A549 (cell line): Measurements from ENCODE around the gene CDHR2. TPM values are rescaled to one million over a fixed set of nuclear protein-coding genes. Genes with fewer than 3 reads are reported as not detected.

ENCODE experiments used
- ATAC-seq, 2 experiments: fragments of 200-7000 bp in 1 of 2; fragments of >200 bp in 1 of 2; cut with Nextera tagmentation in 1 of 2; cut with Tn5 transposase in 1 of 2; 3 replicates each; pipeline versions ENCODE4 v1.8.0 to v1.9.1; 2018 to 2020; ENCODE audit warnings: mild to moderate bottlenecking in 1 of 2, moderate library complexity in 1 of 2
- CTCF ChIA-PET: fragments of 300-600 bp; sonication (Branson Sonifier 250); formaldehyde crosslinking; extraction: SDS; loops from one replicate; lab custom pipeline; 2021; ENCODE audit warnings: antibody characterized with exemption, inconsistent platforms; lab: Yijun Ruan, JAX
- POLR2A ChIA-PET: fragments of 350-600 bp; formaldehyde crosslinking; extraction: SDS; loops from one replicate; lab custom pipeline; 2021; ENCODE audit warnings: antibody characterized with exemption, inconsistent platforms; lab: Yijun Ruan, JAX
- DNase-seq, 2 experiments: peaks; one replicate each; pipeline versions ENCODE4 v3.0.0 to v3.0.0-alpha.2; 2011 to 2016; ENCODE audit warnings: low read depth in 1 of 2, low spot score in 1 of 2
- FAIRE-seq: peaks from 2 replicates; lab custom pipeline; 2011; peaks lifted over from hg19 to GRCh38; lab: Jason Lieb, UNC
- H3K27ac ChIP-seq, 2 experiments: fragments of >200 bp; sonication (Bioruptor Twin); formaldehyde crosslinking; 3 replicates each; pipeline ENCODE4 v1.5.1; 2016 to 2017
- H3K4me1 ChIP-seq: fragments of >200 bp; sonication (Bioruptor Twin); formaldehyde crosslinking; 3 replicates; pipeline ENCODE4 v1.6.1; 2016
- H3K4me2 ChIP-seq: fragments of >200 bp; sonication (Bioruptor Twin); formaldehyde crosslinking; 3 replicates; pipeline ENCODE4 v1.6.1; 2016
- H3K4me3 ChIP-seq: fragments of >200 bp; sonication (Bioruptor Twin); formaldehyde crosslinking; 3 replicates; pipeline ENCODE4 v1.5.1; 2016
- H3K9me3 ChIP-seq: fragments of >200 bp; sonication (Bioruptor Twin); formaldehyde crosslinking; 3 replicates; pipeline ENCODE4 v1.6.1; 2016
- CBX8 ChIP-seq: fragments of 200-600 bp; sonication (generic); IDR thresholded peaks from 2 replicates; pipeline ENCODE4 v1.6.1; 2016
- CHD4 ChIP-seq: fragments of 200-600 bp; sonication (generic); IDR thresholded peaks from 2 replicates; pipeline ENCODE4 v1.6.1; 2016; ENCODE audit warnings: antibody characterized with exemption, mild to moderate bottlenecking, borderline replicate concordance
- E2F6 ChIP-seq: IDR thresholded peaks from 2 replicates; pipeline ENCODE4 v1.6.1; 2012; ENCODE audit warnings: low read depth, borderline replicate concordance
- ELK1 ChIP-seq: fragments of 150-350 bp; IDR thresholded peaks from 2 replicates; pipeline ENCODE4 v1.6.1; 2014; ENCODE audit warnings: low read depth, mild to moderate bottlenecking, low read length
- FOSB ChIP-seq: fragments of 250-450 bp; sonication (Bioruptor Pico); IDR thresholded peaks from 2 replicates; pipeline ENCODE4 v1.5.0; 2020; ENCODE audit warnings: mild to moderate bottlenecking, moderate library complexity
- FOSL2 ChIP-seq, 2 experiments: fragments of 450-650 bp in 1 of 2; fragments of >200 bp in 1 of 2; sonication (Bioruptor Twin) in 1 of 2; formaldehyde crosslinking; IDR thresholded peaks; 2 replicates each; pipeline versions ENCODE4 v1.5.0 to v1.6.1; 2016 to 2020; ENCODE audit warnings: mild to moderate bottlenecking in 1 of 2, moderate library complexity in 1 of 2
- FOXS1 ChIP-seq: fragments of 250-450 bp; sonication (Bioruptor Pico); IDR thresholded peaks from 2 replicates; pipeline ENCODE4 v1.5.0; 2020; ENCODE audit warnings: mild to moderate bottlenecking, moderate library complexity
- HEYL ChIP-seq: fragments of 250-450 bp; sonication (Bioruptor Pico); IDR thresholded peaks from 2 replicates; pipeline ENCODE4 v1.8.0; 2021; ENCODE audit warnings: mild to moderate bottlenecking, moderate library complexity
- HMGXB4 ChIP-seq: fragments of 250-450 bp; sonication (Bioruptor Pico); IDR thresholded peaks from 2 replicates; pipeline ENCODE4 v1.5.0; 2021; ENCODE audit warnings: mild to moderate bottlenecking, moderate library complexity, borderline replicate concordance
- MAFK ChIP-seq: fragments of 450-650 bp; IDR thresholded peaks from 2 replicates; pipeline ENCODE4 v1.6.1; 2014; ENCODE audit not compliant: partially characterized antibody
- MAZ ChIP-seq: fragments of 150-350 bp; IDR thresholded peaks from 2 replicates; pipeline ENCODE4 v1.6.1; 2014; ENCODE audit warnings: antibody characterized with exemption, low read depth, low read length, borderline replicate concordance
- NR3C1 ChIP-seq: fragments of >200 bp; sonication (Bioruptor Twin); formaldehyde crosslinking; IDR thresholded peaks from 3 replicates; pipeline ENCODE4 v1.6.1; 2017
- RCOR1 ChIP-seq: fragments of 150-350 bp; IDR thresholded peaks from 2 replicates; pipeline ENCODE4 v1.6.1; 2014; ENCODE audit warnings: antibody characterized with exemption, low read length, low read depth
- RNF2 ChIP-seq: fragments of 200-600 bp; sonication (generic); IDR thresholded peaks from 2 replicates; pipeline ENCODE4 v1.6.1; 2016; ENCODE audit warnings: low read depth, mild to moderate bottlenecking, antibody characterized with exemption, moderate library complexity, borderline replicate concordance
- SREBF2 ChIP-seq: fragments of 450-650 bp; IDR thresholded peaks from 2 replicates; pipeline ENCODE4 v1.6.1; 2014; ENCODE audit warnings: mild to moderate bottlenecking, moderate library complexity
- ZC3H11A ChIP-seq: fragments of 450-650 bp; IDR thresholded peaks from 2 replicates; pipeline ENCODE4 v1.6.1; 2014; ENCODE audit warnings: antibody characterized with exemption, mild to moderate bottlenecking
- ZFP36 ChIP-seq: fragments of 450-650 bp; IDR thresholded peaks from 2 replicates; pipeline ENCODE4 v1.6.1; 2014; ENCODE audit warnings: borderline replicate concordance; ENCODE audit not compliant: partially characterized antibody
- ZNF302 ChIP-seq: fragments of 250-450 bp; sonication (Bioruptor Pico); IDR thresholded peaks from 2 replicates; pipeline ENCODE4 v1.9.0; 2021; ENCODE audit warnings: inconsistent platforms, mild to moderate bottlenecking, moderate library complexity
- ZSCAN20 ChIP-seq: fragments of 250-450 bp; sonication (Bioruptor Pico); IDR thresholded peaks from 2 replicates; pipeline ENCODE4 v1.8.0; 2022; ENCODE audit warnings: mild to moderate bottlenecking, moderate library complexity
- WGBS: methylation state at CpG from one replicate; pipeline ENCODE4 v1.1.6; 2017; ENCODE audit errors: missing lambda C conversion rate; 5-methylcytosine and 5-hydroxymethylcytosine counted together
- polyA plus RNA-seq, 4 experiments: library from polyadenylated mRNA; depleted of rRNA in 3 of 4; stranded (reverse); fragments of >200 nt; fragmentation: RNase III in 1 of 4; extraction: RNeasy Plus Mini Kit Qiagen cat#74134 plus additional on column Dnase treatment in 1 of 4; gene quantifications; 2 replicates in 3 of 4; 3 replicates in 1 of 4; pipeline ENCODE4 v1.2.3, GENCODE V29; 2011 to 2017
- TF ChIP-seq, protein P1 (sequence below): fragments of 250-450 bp; sonication (Bioruptor Pico); IDR thresholded peaks from 2 replicates; pipeline ENCODE4 v1.5.0; 2020; ENCODE audit warnings: low read depth, mild to moderate bottlenecking, moderate library complexity
- TF ChIP-seq, protein P2 (sequence below): fragments of >200 bp; sonication (Bioruptor Twin); formaldehyde crosslinking; IDR thresholded peaks from 3 replicates; pipeline ENCODE4 v1.6.1; 2016
- TF ChIP-seq, protein P3 (sequence below): fragments of 450-650 bp; IDR thresholded peaks from 2 replicates; pipeline ENCODE4 v1.6.1; 2014; ENCODE audit warnings: antibody characterized with exemption

Gene CDHR2
- polyA plus RNA-seq, 2 of the 4 experiments (the other 2 are of a cell fraction) = 0.09 TPM; not detected in 1

GRCh38 chr5:176638437-176638836, 89.3 kb downstream of the CDHR2 start:
- Histone ChIP-seq H3K4me3 (no peak overlapping the region), H3K27ac (no peak overlapping the region), H3K9me3 (no peaks in the 10 kb centered on the region), H3K4me1 (no peaks in the 10 kb centered on the region), H3K4me2 (no peak overlapping the region)
- no peak for DNase-seq
- POLR2A ChIA-PET = no interaction called here
- TF ChIP-seq ELK1 (no peak), ZNF302 (CRISPR knock-in tag) (no peak), FOSB (CRISPR knock-in tag) (no peak), SREBF2 (no peak), FOSL2 (IDR thresholded peaks at IDR 0.05) (no peak), FOSL2 (CRISPR knock-in tag; IDR thresholded peaks at IDR 0.05) (no peak), RNF2 (no peak), NR3C1 (no peak), HMGXB4 (no peak), MAFK (no peak), FOXS1 (CRISPR knock-in tag) (no peak), HEYL (CRISPR knock-in tag) (no peak), MAZ (no peak), ZSCAN20 (CRISPR knock-in tag) (no peak), CHD4 (no peak), RCOR1 (no peak), ZFP36 (no peak)
- TF ChIP-seq, protein P1, sequence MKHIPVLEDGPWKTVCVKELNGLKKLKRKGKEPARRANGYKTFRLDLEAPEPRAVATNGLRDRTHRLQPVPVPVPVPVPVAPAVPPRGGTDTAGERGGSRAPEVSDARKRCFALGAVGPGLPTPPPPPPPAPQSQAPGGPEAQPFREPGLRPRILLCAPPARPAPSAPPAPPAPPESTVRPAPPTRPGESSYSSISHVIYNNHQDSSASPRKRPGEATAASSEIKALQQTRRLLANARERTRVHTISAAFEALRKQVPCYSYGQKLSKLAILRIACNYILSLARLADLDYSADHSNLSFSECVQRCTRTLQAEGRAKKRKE (CRISPR knock-in tag) = no peak
- TF ChIP-seq, protein P2, sequence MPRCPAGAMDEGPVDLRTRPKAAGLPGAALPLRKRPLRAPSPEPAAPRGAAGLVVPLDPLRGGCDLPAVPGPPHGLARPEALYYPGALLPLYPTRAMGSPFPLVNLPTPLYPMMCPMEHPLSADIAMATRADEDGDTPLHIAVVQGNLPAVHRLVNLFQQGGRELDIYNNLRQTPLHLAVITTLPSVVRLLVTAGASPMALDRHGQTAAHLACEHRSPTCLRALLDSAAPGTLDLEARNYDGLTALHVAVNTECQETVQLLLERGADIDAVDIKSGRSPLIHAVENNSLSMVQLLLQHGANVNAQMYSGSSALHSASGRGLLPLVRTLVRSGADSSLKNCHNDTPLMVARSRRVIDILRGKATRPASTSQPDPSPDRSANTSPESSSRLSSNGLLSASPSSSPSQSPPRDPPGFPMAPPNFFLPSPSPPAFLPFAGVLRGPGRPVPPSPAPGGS = no peak
- no peak for ATAC-seq
- WGBS = 76% methylated on average over 3 of the region's 3 CpGs
- no peak for FAIRE-seq
- CTCF ChIA-PET = interaction anchor here (0.9 kb wide), 1 partner anchor 222 kb away, joined by 3 read pairs; the partner anchor contains the start of gene CLTB

- ATAC-seq = no peak
- no peak for FAIRE-seq
- no peak for DNase-seq
- no peaks in the 10 kb centered on the region for H3K9me3 ChIP-seq
- no peak overlapping the region for H3K4me3 ChIP-seq
- TF ChIP-seq CBX8 (no peak), RCOR1 (no peak), E2F6 (no peak), ELK1 (no peak), ZC3H11A (no peak), FOXS1 (CRISPR knock-in tag) (no peak)
- TF ChIP-seq, protein P3, sequence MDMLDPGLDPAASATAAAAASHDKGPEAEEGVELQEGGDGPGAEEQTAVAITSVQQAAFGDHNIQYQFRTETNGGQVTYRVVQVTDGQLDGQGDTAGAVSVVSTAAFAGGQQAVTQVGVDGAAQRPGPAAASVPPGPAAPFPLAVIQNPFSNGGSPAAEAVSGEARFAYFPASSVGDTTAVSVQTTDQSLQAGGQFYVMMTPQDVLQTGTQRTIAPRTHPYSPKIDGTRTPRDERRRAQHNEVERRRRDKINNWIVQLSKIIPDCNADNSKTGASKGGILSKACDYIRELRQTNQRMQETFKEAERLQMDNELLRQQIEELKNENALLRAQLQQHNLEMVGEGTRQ = no peak
- H3K4me1 ChIP-seq = no peaks in the 10 kb centered on the region
- ChIA-PET POLR2A (no interaction called here), CTCF (interaction anchor here (0.9 to 1.8 kb wide), 3 partner anchors 21 to 910 kb away, joined by 3 to 4 read pairs (median 3); partner anchors contain the start of gene CLTB)
- H3K27ac ChIP-seq = no peak overlapping the region
- 54% methylated on average over 3 of the region's 4 CpGs for WGBS
- no peak overlapping the region for H3K4me2 ChIP-seq
Measured at GRCh38 chr5:176639208-176639607, 90.1 kb downstream of the CDHR2 start.
